Measurements from ENCODE around the gene SRSF2. TPM values are rescaled to one million over a fixed set of nuclear protein-coding genes. Genes with fewer than 3 reads are reported as not detected.

SRSF2 gene
- total and polyA plus RNA-seq, 9 of the 15 experiments (the other 6 are each of a cell fraction or from before 2014, with no cell fraction given), result 161 to 583 (median 393) TPM

DNA sequence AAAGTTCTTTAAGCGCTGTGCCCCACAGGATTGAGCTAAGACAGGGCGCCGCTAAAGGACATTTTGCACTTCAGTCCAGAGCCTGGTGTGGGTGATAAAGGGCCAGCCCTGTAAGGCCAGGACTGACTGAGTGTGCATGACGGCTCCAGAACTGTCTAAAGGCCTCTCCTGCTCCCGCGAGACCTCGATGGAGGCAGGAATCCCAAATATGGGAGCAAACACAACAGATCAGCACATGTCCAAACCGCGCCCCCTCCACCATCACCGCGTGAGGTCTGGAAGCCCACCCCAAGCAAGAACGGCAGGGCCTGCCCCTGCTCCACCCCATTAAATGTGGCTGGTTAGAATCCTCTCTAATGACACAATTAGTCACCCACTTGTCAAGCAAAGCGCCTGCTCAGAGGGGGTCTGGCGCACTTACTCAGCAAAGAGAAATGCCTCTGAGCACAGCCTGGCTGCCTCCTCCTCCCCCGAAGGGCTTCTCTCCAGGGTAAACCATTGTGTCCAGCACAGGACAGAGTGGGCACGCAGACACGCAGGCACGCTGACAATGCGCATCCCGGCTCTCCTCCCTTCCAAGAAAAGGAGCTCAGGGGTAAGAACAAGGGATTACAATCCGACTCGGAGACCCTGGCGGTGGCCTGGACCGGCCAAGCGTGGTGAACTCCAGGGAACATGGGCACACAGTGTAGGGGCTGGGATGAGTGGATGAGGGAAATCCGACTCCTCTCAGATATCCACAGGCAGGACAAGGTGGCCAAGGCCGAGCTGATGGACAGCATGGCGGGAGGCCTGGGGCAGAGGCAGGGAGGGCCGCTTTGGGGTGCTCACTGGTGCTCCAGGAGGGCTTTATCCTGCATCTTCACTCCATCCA is 27.8 kb downstream of the SRSF2 start (continued):
- TF ChIP-seq CBFA2T3 (IDR thresholded peaks at IDR 0.05) (peak; percentile 6; the same call in 1 of the 2 replicates), EWSR1 (IDR thresholded peaks at IDR 0.05; ENCODE audit: borderline replicate concordance, low read depth, partially characterized antibody) (no peak), KLF1 (tag; IDR thresholded peaks at IDR 0.05) (no peak), HDAC1 (IDR thresholded peaks at IDR 0.05) (peak in 1 of 2 experiments; percentile 47; a peak in 1 of 4 replicates), NFE2 (IDR thresholded peaks at IDR 0.05; ENCODE audit: low read depth) (0 out of 2 replicates have a peak, but pooled peaks have one; percentile 18), ATF7 (IDR thresholded peaks at IDR 0.05) (no peak), ZBTB7A (IDR thresholded peaks at IDR 0.05; ENCODE audit: borderline replicate concordance, control insufficient read depth, low read depth, low read length) (peak; percentile 47; the same call in 1 of the 2 replicates)
- TF ChIP-seq, protein P1, sequence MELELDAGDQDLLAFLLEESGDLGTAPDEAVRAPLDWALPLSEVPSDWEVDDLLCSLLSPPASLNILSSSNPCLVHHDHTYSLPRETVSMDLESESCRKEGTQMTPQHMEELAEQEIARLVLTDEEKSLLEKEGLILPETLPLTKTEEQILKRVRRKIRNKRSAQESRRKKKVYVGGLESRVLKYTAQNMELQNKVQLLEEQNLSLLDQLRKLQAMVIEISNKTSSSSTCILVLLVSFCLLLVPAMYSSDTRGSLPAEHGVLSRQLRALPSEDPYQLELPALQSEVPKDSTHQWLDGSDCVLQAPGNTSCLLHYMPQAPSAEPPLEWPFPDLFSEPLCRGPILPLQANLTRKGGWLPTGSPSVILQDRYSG (tag; conservative IDR thresholded peaks at IDR 0.05; ENCODE audit: low read depth), result no peak
- TF ChIP-seq, protein P2, sequence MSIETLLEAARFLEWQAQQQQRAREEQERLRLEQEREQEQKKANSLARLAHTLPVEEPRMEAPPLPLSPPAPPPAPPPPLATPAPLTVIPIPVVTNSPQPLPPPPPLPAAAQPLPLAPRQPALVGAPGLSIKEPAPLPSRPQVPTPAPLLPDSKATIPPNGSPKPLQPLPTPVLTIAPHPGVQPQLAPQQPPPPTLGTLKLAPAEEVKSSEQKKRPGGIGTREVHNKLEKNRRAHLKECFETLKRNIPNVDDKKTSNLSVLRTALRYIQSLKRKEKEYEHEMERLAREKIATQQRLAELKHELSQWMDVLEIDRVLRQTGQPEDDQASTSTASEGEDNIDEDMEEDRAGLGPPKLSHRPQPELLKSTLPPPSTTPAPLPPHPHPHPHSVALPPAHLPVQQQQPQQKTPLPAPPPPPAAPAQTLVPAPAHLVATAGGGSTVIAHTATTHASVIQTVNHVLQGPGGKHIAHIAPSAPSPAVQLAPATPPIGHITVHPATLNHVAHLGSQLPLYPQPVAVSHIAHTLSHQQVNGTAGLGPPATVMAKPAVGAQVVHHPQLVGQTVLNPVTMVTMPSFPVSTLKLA (conservative IDR thresholded peaks at IDR 0.05), result peak; percentile 44 to 55; a peak in 3 of 4 replicates
- TF ChIP-seq, protein P3, sequence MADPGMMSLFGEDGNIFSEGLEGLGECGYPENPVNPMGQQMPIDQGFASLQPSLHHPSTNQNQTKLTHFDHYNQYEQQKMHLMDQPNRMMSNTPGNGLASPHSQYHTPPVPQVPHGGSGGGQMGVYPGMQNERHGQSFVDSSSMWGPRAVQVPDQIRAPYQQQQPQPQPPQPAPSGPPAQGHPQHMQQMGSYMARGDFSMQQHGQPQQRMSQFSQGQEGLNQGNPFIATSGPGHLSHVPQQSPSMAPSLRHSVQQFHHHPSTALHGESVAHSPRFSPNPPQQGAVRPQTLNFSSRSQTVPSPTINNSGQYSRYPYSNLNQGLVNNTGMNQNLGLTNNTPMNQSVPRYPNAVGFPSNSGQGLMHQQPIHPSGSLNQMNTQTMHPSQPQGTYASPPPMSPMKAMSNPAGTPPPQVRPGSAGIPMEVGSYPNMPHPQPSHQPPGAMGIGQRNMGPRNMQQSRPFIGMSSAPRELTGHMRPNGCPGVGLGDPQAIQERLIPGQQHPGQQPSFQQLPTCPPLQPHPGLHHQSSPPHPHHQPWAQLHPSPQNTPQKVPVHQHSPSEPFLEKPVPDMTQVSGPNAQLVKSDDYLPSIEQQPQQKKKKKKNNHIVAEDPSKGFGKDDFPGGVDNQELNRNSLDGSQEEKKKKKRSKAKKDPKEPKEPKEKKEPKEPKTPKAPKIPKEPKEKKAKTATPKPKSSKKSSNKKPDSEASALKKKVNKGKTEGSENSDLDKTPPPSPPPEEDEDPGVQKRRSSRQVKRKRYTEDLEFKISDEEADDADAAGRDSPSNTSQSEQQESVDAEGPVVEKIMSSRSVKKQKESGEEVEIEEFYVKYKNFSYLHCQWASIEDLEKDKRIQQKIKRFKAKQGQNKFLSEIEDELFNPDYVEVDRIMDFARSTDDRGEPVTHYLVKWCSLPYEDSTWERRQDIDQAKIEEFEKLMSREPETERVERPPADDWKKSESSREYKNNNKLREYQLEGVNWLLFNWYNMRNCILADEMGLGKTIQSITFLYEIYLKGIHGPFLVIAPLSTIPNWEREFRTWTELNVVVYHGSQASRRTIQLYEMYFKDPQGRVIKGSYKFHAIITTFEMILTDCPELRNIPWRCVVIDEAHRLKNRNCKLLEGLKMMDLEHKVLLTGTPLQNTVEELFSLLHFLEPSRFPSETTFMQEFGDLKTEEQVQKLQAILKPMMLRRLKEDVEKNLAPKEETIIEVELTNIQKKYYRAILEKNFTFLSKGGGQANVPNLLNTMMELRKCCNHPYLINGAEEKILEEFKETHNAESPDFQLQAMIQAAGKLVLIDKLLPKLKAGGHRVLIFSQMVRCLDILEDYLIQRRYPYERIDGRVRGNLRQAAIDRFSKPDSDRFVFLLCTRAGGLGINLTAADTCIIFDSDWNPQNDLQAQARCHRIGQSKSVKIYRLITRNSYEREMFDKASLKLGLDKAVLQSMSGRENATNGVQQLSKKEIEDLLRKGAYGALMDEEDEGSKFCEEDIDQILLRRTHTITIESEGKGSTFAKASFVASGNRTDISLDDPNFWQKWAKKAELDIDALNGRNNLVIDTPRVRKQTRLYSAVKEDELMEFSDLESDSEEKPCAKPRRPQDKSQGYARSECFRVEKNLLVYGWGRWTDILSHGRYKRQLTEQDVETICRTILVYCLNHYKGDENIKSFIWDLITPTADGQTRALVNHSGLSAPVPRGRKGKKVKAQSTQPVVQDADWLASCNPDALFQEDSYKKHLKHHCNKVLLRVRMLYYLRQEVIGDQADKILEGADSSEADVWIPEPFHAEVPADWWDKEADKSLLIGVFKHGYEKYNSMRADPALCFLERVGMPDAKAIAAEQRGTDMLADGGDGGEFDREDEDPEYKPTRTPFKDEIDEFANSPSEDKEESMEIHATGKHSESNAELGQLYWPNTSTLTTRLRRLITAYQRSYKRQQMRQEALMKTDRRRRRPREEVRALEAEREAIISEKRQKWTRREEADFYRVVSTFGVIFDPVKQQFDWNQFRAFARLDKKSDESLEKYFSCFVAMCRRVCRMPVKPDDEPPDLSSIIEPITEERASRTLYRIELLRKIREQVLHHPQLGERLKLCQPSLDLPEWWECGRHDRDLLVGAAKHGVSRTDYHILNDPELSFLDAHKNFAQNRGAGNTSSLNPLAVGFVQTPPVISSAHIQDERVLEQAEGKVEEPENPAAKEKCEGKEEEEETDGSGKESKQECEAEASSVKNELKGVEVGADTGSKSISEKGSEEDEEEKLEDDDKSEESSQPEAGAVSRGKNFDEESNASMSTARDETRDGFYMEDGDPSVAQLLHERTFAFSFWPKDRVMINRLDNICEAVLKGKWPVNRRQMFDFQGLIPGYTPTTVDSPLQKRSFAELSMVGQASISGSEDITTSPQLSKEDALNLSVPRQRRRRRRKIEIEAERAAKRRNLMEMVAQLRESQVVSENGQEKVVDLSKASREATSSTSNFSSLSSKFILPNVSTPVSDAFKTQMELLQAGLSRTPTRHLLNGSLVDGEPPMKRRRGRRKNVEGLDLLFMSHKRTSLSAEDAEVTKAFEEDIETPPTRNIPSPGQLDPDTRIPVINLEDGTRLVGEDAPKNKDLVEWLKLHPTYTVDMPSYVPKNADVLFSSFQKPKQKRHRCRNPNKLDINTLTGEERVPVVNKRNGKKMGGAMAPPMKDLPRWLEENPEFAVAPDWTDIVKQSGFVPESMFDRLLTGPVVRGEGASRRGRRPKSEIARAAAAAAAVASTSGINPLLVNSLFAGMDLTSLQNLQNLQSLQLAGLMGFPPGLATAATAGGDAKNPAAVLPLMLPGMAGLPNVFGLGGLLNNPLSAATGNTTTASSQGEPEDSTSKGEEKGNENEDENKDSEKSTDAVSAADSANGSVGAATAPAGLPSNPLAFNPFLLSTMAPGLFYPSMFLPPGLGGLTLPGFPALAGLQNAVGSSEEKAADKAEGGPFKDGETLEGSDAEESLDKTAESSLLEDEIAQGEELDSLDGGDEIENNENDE (IDR thresholded peaks at IDR 0.05; ENCODE audit: low read depth, low read length), result no peak
- TF ChIP-seq, protein P4, sequence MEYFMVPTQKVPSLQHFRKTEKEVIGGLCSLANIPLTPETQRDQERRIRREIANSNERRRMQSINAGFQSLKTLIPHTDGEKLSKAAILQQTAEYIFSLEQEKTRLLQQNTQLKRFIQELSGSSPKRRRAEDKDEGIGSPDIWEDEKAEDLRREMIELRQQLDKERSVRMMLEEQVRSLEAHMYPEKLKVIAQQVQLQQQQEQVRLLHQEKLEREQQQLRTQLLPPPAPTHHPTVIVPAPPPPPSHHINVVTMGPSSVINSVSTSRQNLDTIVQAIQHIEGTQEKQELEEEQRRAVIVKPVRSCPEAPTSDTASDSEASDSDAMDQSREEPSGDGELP (CRISPR knock-in tag; IDR thresholded peaks at IDR 0.05; ENCODE audit: borderline replicate concordance), result peak; percentile 20; the same call in 1 of the 2 replicates

Data from K562 (cell line).